Measurements from ENCODE around the gene SLC6A11. TPM values are rescaled to one million over a fixed set of nuclear protein-coding genes. Genes with fewer than 3 reads are reported as not detected.

SLC6A11 gene
- total RNA-seq = not detected in 2 replicates

GRCh38 chr3:10816019-10816862, at the start of gene SLC6A11:
Gene SLC6A11 (plus strand): TSS chr3:10816228. CDS start chr3:10816266, 38 bp downstream.

Other genes with a start within 250 kb of the SLC6A11 start
- not detected in 2 replicates for gene SLC6A1, start 176.5 kb downstream of the SLC6A11 start, total RNA-seq

All from mesangial cell (primary cell).